HAP-1 (cell line): ENCODE results near the gene ATG9B.
"Not testable (repeated sequence)": the region's sequence is repeated elsewhere in the genome, so short reads cannot be mapped to it uniquely, and the experiment has no call there.

ENCODE experiments used
- DNase-seq, 2 experiments: peaks; one replicate each; pipeline ENCODE4 v3.0.0-alpha.2; 2016 to 2020; ENCODE audit warnings: low spot score in 2 of 2
- H3K27me3 ChIP-seq: fragments of 250-450 bp; sonication (Bioruptor Pico); 2 replicates; pipeline ENCODE4 v1.5.1; 2020; ENCODE audit warnings: low read depth, mild to moderate bottlenecking, moderate library complexity
- H3K36me3 ChIP-seq: fragments of 250-450 bp; sonication (Bioruptor Pico); replicated peaks from 2 replicates; pipeline ENCODE4 v1.5.1; 2020; ENCODE audit warnings: mild to moderate bottlenecking
- H3K4me1 ChIP-seq: fragments of 250-450 bp; sonication (Bioruptor Pico); 2 replicates; pipeline ENCODE4 v1.5.1; 2020; ENCODE audit warnings: mild to moderate bottlenecking
- H3K4me3 ChIP-seq: fragments of 250-450 bp; sonication (Bioruptor Pico); 2 replicates; pipeline ENCODE4 v1.5.1; 2020; ENCODE audit warnings: mild to moderate bottlenecking, moderate library complexity
- H3K9me3 ChIP-seq: fragments of 250-450 bp; sonication (Bioruptor Pico); 2 replicates; pipeline ENCODE4 v1.5.1; 2020; ENCODE audit warnings: mild to moderate bottlenecking, moderate library complexity
- in situ Hi-C: fragments of 300-500 bp; cut with MboI; formaldehyde crosslinking; loops from 3 replicates; pipeline ENCODE4 v1.14.3; 2020; ENCODE audit warnings: low sequenced_read_pairs, inconsistent platforms, mixed read lengths

Gene ATG9B

DNA sequence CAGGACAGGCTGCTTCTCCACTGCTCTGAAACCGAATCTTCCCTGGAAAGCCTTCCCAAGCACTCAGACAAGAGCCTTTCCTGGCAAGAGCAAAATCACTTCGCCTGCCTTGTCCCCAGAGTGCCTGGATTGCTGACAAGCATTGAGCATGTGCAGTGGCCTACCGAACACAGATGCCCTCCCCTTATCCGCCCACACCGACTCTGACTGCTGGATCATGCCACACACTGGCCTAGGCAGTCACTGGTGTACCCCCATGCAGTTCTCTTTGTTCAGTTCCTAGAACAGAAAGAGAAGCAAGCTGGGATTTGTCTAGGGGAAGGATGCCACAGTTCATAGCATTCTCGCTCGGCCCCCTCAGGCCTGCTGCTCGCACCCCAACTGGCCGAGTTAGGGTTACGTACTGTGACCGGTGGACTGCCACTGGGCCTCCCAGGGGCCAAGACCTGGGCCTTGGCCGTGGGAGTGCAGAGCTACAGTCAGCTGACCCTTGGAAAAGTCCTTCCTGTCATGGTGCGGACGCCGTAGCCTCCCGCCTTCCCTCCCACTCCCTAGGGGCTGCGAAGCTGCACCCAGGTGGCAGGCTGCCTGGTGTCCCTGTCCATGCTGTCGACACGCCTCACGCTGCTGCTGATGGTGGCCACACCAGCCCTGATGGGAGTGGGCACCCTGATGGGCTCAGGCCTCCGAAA, 10.9 kb upstream of the ATG9B start:
- in situ Hi-C loops = no loop called here
- DNase-seq = no peak
- peaks cover 11% of the 10 kb centered on the region for H3K36me3 ChIP-seq
- no peaks in the 10 kb centered on the region for H3K9me3 ChIP-seq
- H3K4me3 ChIP-seq = no peak overlapping the region
- no peaks in the 10 kb centered on the region for H3K27me3 ChIP-seq
- H3K4me1 ChIP-seq = no peaks in the 10 kb centered on the region

DNA sequence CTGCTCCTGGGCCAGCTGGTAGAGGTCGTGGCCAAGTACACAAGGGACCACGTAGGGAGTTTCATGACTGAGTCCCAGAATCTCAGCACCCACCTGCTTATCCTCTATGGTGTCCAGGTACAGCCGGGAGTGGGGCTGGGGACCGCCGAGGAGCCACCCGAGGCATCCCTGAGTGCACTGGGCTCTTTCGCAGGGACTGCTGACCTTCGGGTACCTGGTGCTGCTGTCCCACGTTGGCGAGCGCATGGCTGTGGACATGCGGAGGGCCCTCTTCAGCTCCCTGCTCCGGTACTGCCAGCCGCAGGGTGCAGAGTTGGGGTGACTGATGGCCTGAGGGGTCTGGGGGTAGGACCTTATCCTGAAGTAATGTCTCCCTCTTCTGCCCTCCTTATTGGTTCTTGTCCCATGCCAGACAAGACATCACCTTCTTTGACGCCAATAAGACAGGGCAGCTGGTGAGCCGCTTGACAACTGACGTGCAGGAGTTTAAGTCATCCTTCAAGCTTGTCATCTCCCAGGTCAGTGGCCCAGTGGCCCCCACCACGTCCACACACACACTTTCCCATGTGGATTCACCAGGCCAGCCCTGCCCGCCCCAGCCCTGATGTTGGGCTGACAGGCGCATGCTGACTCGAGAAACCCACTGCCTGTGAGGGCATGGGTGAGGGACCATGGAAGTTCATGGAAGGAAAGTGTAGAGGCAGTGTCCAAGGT, 10.2 kb upstream of the ATG9B start:
- Histone ChIP-seq H3K9me3 (no peaks in the 10 kb centered on the region), H3K36me3 (peaks cover 11% of the 10 kb centered on the region), H3K4me1 (no peaks in the 10 kb centered on the region), H3K4me3 (no peak overlapping the region), H3K27me3 (no peaks in the 10 kb centered on the region)
- in situ Hi-C loops = no loop called here
- no peak for DNase-seq

DNA sequence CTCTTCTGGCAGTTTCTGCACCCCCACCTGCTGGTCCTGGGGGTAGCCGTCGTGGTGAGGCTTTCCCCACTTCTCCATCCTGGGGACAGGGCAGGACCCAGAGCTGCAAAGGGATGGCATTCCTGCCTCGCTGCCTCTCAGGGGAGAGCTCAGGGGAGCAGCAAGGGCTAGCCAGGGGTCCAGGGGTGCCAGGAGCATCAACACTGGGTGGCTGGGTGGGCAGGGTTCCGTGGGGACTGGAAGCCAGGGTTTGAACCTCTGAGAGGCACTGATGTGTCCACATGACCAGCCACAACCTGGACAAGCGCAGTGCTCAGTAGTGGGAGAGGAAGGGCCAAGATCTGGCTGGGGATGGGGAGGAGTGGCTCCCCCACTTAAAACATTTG, 9.6 kb upstream of the ATG9B start:
- peaks cover 3% of the 10 kb centered on the region for H3K4me1 ChIP-seq
- H3K4me3 ChIP-seq = no peak overlapping the region
- in situ Hi-C loops = no loop called here
- H3K27me3 ChIP-seq = no peaks in the 10 kb centered on the region
- H3K9me3 ChIP-seq = no peaks in the 10 kb centered on the region
- no peak for DNase-seq
- H3K36me3 ChIP-seq = peaks cover 11% of the 10 kb centered on the region

DNA sequence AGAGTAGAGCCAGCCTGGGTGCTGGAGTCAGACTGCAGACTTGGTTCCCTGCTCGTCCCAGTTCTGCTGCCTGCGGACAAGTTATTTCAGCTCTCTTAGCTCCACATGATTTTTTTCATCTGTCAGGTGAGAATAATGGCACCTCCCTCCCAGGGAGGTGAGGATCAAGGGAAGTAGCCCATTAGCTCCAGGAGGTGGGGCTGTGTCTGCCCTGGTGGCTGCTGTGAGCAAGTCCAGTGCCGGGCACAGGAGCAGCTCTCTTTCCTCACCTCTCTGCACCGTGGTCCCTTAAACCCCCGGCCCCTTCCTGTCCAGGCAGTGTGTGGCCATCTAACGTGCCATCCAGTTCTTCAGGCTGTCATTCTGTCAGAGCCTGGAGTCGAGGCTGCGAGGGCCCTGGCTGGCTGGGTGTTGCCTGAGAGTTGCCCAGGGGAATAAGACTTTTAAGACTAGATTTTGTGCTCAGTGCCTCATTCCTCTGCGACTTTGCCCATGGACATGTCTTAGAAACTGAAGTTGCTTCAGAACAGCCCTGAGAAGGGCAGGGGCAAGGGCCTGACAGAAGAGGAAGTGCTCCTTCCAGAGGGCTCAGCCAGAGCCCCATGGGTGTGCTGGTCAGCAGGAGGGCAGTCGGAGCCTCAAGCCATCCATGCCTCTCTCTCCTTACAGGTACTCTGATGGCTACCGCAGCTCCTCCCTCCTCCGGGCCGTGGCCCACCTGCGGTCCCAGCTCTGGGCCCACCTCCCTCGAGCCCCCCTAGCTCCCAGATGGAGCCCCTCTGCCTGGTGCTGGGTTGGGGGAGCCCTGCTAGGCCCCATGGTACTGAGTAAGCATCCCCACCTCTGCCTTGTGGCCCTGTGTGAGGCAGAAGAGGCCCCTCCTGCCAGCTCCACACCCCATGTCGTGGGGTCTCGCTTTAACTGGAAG, 8.9 kb upstream of the ATG9B start:
- in situ Hi-C loops = no loop called here
- H3K27me3 ChIP-seq = no peaks in the 10 kb centered on the region
- no peak overlapping the region for H3K4me3 ChIP-seq
- H3K9me3 ChIP-seq = no peaks in the 10 kb centered on the region
- no peak for DNase-seq
- H3K36me3 ChIP-seq = peaks cover 11% of the 10 kb centered on the region
- H3K4me1 ChIP-seq = peaks cover 4% of the 10 kb centered on the region

DNA sequence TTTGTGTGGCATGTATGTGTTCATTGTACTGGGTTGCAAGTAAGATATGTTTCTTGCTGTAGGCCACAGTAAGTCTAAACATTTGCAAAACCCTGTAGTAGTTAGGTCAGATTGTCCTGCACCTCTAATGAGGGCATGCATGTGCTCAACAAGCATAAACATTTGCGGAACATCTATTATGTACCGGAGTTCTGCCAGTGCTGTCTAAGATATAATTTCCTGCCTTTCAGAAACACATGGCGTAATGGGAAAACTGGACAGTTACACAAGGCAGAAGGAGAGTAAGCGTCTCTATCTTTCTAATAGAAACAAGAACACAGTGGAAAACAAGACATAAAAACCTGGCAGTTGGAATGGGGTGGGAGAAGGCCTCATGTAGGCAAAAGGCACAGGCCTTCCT, 6.7 kb upstream of the ATG9B start:
- Histone ChIP-seq H3K4me1 (peaks cover 20% of the 10 kb centered on the region), H3K27me3 (no peaks in the 10 kb centered on the region), H3K36me3 (peaks cover 11% of the 10 kb centered on the region), H3K9me3 (no peaks in the 10 kb centered on the region), H3K4me3 (no peak overlapping the region)
- no peak for DNase-seq
- in situ Hi-C loops = no loop called here

DNA sequence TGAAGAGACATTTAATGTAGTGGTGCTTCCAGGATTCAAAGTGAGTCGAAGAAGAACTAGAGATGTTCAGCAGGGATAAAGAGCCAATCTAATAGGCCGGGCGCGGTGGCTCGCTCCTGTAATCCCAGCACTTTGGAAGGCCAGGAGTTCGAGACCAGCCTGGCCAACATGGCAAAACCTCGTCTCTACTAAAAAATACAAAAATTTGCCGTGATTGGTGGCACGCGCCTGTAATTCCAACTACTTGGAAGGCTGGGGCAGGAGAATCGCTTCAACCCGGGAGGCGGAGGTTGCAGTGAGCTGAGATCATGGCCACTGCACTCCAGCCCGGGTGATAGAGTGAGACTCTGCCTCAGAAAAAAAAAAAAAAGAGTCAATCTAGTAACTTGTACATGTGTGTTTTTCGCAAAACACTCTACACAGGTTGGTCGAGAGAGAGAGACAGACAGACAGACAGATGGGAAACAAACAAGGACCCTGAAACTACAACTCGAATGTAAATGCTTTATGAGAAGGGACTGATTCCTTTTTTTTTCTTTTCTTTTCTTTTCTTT, 4.7 kb upstream of the ATG9B start:
- in situ Hi-C loops = no loop called here
- H3K4me1 ChIP-seq = peaks cover 20% of the 10 kb centered on the region
- no peaks in the 10 kb centered on the region for H3K9me3 ChIP-seq
- no peak for DNase-seq
- H3K36me3 ChIP-seq = peaks cover 3% of the 10 kb centered on the region; the same call in 1 of the 2 replicates
- H3K27me3 ChIP-seq = no peaks in the 10 kb centered on the region
- peak overlapping the region; percentile 96 for H3K4me3 ChIP-seq

DNA sequence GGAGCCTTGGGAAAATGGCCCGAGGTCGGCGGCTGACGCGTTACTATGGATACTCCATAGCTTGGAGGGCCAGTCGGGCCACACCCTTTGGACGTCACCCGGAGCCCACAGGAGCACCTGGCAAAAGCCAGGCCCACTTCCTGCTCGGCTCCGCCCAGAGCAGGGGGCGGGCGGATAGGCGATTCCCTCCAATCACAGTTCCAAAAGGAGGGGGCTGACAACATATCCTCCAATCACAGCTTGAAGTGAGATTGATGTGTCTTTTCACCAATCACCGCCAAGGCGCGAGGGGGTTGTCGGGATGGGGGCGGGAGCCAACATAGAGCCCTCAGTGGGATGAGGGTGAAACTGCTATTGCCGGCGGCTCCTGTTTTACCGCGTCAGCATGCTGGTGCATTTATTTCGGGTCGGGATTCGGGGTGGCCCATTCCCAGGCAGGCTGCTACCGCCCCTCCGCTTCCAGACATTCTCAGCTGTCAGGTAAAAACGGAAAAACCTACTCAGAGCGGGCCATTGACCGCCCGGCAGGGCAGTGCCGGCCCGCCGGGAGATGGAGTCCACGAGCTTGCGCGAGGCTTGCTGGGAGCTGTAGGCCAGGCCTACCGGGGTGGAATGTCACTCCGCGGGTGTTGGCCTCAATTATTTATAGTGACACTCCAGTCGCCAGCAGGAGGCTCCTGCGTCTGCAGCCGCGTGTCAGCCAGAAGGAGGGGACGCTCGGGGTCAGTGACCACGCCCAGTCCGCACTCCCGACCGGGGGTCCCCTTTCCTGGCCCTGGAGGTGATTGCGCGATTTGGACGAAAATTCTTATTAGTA, 4.0 kb upstream of the ATG9B start, which contains the start of gene ABCB8:
Gene ABCB8, plus strand, starts transcription at position 320 of the 817 bp plus-strand sequence. Its CDS starts 66 bp downstream, at position 386.
- Histone ChIP-seq H3K36me3 (peaks cover 3% of the 10 kb centered on the region; the same call in 1 of the 2 replicates), H3K9me3 (no peaks in the 10 kb centered on the region), H3K4me1 (peaks cover 20% of the 10 kb centered on the region), H3K27me3 (no peaks in the 10 kb centered on the region), H3K4me3 (peak within 1 kb of the TSS; percentile 96)
- in situ Hi-C loops = no loop called here
- DNase-seq = peak; percentile 97 to 99

DNA sequence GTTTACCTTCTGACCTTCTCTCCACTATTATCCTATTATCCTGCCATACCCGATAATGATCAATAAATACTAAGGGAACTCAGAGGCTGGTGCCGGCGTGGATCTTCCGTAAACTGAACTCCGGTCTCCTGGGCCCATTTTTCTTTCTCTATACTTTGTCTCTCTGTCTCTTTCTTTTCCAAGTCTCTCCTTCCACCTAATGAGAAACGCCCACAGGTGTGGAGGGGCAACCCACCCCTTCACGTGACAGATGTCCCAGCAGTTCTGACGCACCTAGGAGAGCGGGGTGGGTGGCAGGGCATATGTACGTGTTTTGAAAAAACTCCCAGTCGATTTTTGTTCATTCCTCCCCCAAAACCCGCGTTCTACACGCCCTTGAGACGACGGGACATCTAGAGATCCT, 3.4 kb upstream of the ATG9B start:
- H3K9me3 ChIP-seq, H3K36me3 ChIP-seq, DNase-seq, in situ Hi-C loops, H3K27me3 ChIP-seq: not testable (repeated sequence)
- peaks cover 20% of the 10 kb centered on the region for H3K4me1 ChIP-seq
- peak overlapping the region; percentile 96 for H3K4me3 ChIP-seq

DNA sequence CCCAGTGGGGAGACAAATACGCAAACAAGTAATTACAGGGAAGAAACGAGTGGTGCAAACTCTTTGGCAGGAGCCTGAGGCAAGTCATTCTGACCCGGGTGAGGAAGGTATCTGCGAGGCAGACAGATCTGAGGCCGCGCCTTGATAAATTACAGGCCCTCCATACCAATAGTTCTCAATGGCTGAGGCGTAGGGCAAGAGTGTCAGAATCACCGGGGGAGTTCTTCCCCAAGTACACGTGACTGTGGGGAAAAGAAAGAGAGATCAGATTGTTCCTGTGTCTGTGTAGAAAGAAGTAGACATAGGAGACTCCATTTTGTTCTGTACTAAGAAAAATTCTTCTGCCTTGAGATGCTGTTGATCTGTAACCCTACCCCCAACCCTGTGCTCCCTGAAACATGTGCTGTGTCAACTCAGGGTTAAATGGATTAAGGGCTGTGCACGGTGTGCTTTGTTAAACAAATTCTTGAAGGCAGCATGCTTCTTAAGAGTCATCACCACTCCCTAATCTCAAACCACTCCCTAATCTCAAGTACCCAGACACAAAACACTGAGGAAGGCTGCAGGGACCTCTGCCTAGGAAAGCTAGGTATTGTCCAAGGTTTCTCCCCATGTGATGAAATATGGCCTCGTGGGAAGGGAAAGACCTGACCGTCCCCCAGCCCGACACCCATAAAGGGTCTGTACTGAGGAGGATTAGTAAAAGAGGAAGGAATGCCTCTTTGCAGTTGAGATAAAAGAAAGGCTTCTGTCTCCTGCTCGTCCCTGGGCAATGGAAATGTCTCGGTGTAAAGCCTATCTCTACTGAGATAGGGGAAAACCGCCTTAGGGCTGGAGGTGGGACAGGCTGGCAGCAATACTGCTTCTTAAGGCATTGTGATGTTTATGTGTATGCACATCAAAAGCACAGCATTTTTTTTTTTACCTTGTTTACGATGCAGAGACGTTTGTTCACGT, 2.8 kb upstream of the ATG9B start:
- peaks cover 20% of the 10 kb centered on the region for H3K4me1 ChIP-seq
- in situ Hi-C loops, H3K9me3 ChIP-seq, H3K27me3 ChIP-seq, H3K36me3 ChIP-seq: not testable (repeated sequence)
- peak overlapping the region; percentile 96 for H3K4me3 ChIP-seq
- DNase-seq = peak; percentile 77 to 93

DNA sequence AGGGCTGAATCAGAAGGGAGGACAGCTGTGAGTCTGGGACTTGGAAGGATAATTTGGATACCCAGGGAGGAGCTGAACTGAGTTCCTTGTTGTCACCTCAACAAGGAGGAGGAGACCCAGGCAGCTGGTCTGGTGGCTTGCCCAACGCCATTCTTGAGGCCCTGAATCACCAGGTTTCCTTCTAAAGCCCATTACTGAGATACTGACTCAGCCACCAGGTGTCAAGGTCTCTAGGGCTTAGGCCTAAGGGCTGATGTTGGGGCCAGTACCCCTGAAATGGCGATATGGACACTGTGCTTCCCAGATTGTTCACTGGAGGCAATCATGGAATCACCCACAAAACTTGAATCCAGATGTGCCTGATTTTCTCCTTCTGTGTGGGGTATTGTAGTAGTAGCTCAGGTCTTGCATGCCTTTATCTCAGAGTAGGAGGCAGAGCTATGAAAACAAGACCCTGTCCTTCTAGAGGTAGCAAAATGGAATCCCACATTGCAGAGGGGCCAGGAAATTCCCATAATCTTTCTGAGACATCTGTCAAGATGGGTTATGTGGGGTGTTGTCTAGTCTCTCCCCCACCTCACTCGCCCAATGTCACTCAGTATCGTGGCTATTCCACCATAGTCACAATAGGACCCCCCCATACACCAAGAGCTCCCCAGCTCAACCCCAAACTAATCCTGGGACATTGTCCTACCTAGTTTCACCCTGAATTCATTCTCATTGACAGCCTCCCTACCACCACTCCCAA, 1.8 kb upstream of the ATG9B start:
- H3K4me3 ChIP-seq = no peak overlapping the region
- H3K36me3 ChIP-seq = no peaks in the 10 kb centered on the region
- H3K9me3 ChIP-seq = no peaks in the 10 kb centered on the region
- in situ Hi-C loops = no loop called here
- H3K27me3 ChIP-seq = no peaks in the 10 kb centered on the region
- DNase-seq = no peak
- peaks cover 20% of the 10 kb centered on the region for H3K4me1 ChIP-seq

DNA sequence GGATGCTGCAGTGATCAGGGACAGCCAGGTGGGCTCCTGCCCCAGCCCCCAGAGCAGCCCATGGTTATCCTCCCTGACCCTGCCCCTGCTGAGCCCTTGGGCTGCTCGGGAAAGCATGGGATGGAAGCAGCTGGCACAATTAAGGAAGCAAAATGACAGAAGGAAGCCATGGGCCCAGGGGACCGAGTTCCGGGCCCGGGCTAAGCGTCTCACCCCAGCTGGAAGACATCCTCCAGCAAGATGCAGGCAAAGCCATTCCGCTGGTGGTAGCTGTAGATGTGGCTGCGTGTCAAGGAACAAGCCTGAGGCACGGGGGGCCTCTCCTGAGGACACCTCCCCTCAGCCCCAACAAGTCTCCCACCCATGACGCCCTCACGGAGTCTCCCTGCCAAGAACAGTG, 1.1 kb downstream of the ATG9B start:
- Histone ChIP-seq H3K36me3 (no peaks in the 10 kb centered on the region), H3K27me3 (no peaks in the 10 kb centered on the region), H3K4me1 (peaks cover 25% of the 10 kb centered on the region), H3K4me3 (no peak overlapping the region), H3K9me3 (no peaks in the 10 kb centered on the region)
- in situ Hi-C loops = no loop called here
- no peak for DNase-seq
